HG03439 (cell line): ENCODE measurements around the gene BAMBI.
A peak's percentile ranks its signal among the peaks of the same experiment; 100 is the strongest.

Source experiments
- ATAC-seq: cut with Tn5 transposase; IDR thresholded peaks from one replicate; pipeline ENCODE4 v1.9.1; 2021; ENCODE audit warnings: mild to moderate bottlenecking, moderate library complexity; ENCODE audit not compliant: unreplicated experiment

The BAMBI gene

GRCh38 chr10:28674782-28675181 lies 2.5 kb upstream of the BAMBI start:
- no peak for ATAC-seq

- ATAC-seq = no peak
These were observed 874 bp upstream of the BAMBI start for GRCh38 chr10:28676326-28676967.

- peak; percentile 9 for ATAC-seq
These were observed 766 bp downstream of the BAMBI start for GRCh38 chr10:28677888-28678686.

- ATAC-seq = no peak
These were observed 1.6 kb downstream of the BAMBI start for GRCh38 chr10:28678687-28679457.

- no peak for ATAC-seq
These were observed 2.4 kb downstream of the BAMBI start for GRCh38 chr10:28679581-28680357.

GRCh38 chr10:28680358-28680752 lies 3.0 kb downstream of the BAMBI start:
- no peak for ATAC-seq

GRCh38 chr10:28681291-28681763 lies 4.0 kb downstream of the BAMBI start:
- no peak for ATAC-seq

- ATAC-seq = no peak
These were observed 4.8 kb downstream of the BAMBI start for GRCh38 chr10:28681928-28682750.

- no peak for ATAC-seq
These were observed 7.0 kb downstream of the BAMBI start for GRCh38 chr10:28684157-28684985.

GRCh38 chr10:28684986-28685580 lies 7.8 kb downstream of the BAMBI start:
- ATAC-seq = no peak

- ATAC-seq = no peak
These were observed 8.4 kb downstream of the BAMBI start for GRCh38 chr10:28685717-28686116.

GRCh38 chr10:28686835-28687682 lies 9.7 kb downstream of the BAMBI start:
- no peak for ATAC-seq

- no peak for ATAC-seq
These were observed 10.3 kb downstream of the BAMBI start for GRCh38 chr10:28687683-28688001.

- ATAC-seq = no peak
These were observed 13.2 kb downstream of the BAMBI start for GRCh38 chr10:28690545-28690944.

- ATAC-seq = no peak
These were observed 13.9 kb downstream of the BAMBI start for GRCh38 chr10:28691187-28691694.

- ATAC-seq = no peak
These were observed 14.7 kb downstream of the BAMBI start for GRCh38 chr10:28692050-28692449.

GRCh38 chr10:28694530-28694929 lies 17.2 kb downstream of the BAMBI start:
- no peak for ATAC-seq

GRCh38 chr10:28698075-28698474 lies 20.8 kb downstream of the BAMBI start:
- no peak for ATAC-seq
